DND-41 (cell line): ENCODE results near the gene AGXT.

Experiments used
- ATAC-seq: fragments of 200-7000 bp; cut with Tn5 transposase; 3 replicates; pipeline ENCODE4 v1.9.1; 2021; ENCODE audit warnings: low read depth; ENCODE audit not compliant: insufficient read depth
- DNase-seq: peaks from one replicate; pipeline ENCODE4 v3.0.0-alpha.2; 2020
- H2AFZ ChIP-seq: 2 replicates; pipeline ENCODE4 v1.6.0; 2012; ENCODE audit warnings: low read depth, low read length
- H3K27ac ChIP-seq: 2 replicates; pipeline ENCODE4 v1.5.1; 2012; ENCODE audit warnings: low read length, inconsistent platforms
- H3K27me3 ChIP-seq: fragments of 200-600 bp; sonication (generic); 2 replicates; pipeline ENCODE4 v1.6.0; 2012; ENCODE audit warnings: low read length, mild to moderate bottlenecking, inconsistent platforms; ENCODE audit not compliant: insufficient read depth, poor library complexity
- H3K36me3 ChIP-seq: 2 replicates; pipeline ENCODE4 v1.5.1; 2012; ENCODE audit warnings: low read length, inconsistent platforms; ENCODE audit not compliant: insufficient read depth
- H3K4me1 ChIP-seq: 2 replicates; pipeline ENCODE4 v1.5.1; 2012; ENCODE audit warnings: mild to moderate bottlenecking, low read length; ENCODE audit not compliant: insufficient read depth
- H3K4me2 ChIP-seq: 2 replicates; pipeline ENCODE4 v1.6.0; 2012; ENCODE audit warnings: mild to moderate bottlenecking, moderate library complexity, low read length, inconsistent platforms; ENCODE audit not compliant: insufficient read depth
- H3K4me3 ChIP-seq, 2 experiments: fragments of 200-600 bp in 1 of 2; shearing (Covaris generic) in 1 of 2; 2 replicates each; pipeline ENCODE4 v1.5.1; 2012 to 2016; ENCODE audit warnings: inconsistent platforms in 2 of 2, low read length in 2 of 2, mild to moderate bottlenecking in 2 of 2, low read depth in 1 of 2, moderate library complexity in 1 of 2
- H3K79me2 ChIP-seq: 2 replicates; pipeline ENCODE4 v1.6.0; 2012; ENCODE audit warnings: low read length, inconsistent platforms; ENCODE audit not compliant: insufficient read depth
- H3K9ac ChIP-seq: 2 replicates; pipeline ENCODE4 v1.6.0; 2012; ENCODE audit warnings: low read depth, mild to moderate bottlenecking, inconsistent platforms, low read length, moderate library complexity
- H3K9me3 ChIP-seq: 2 replicates; pipeline ENCODE4 v1.5.1; 2012; ENCODE audit warnings: low read length, moderate library complexity, mild to moderate bottlenecking, inconsistent platforms; ENCODE audit not compliant: insufficient read depth, severe bottlenecking
- H4K20me1 ChIP-seq: 2 replicates; pipeline ENCODE4 v1.6.0; 2012; ENCODE audit warnings: low read length; ENCODE audit not compliant: insufficient read depth
- CTCF ChIP-seq: IDR thresholded peaks from 2 replicates; pipeline ENCODE4 v1.5.1; 2012; ENCODE audit warnings: borderline replicate concordance, low read length, moderate library complexity, mild to moderate bottlenecking; ENCODE audit not compliant: poor library complexity, severe bottlenecking; ENCODE audit errors: extremely low read depth
- EZH2 ChIP-seq: IDR thresholded peaks from 3 replicates; pipeline ENCODE4 v1.6.1; 2012; ENCODE audit warnings: borderline replicate concordance, low read depth, mild to moderate bottlenecking, moderate library complexity, low read length, inconsistent platforms; ENCODE audit not compliant: severe bottlenecking

Gene AGXT

GRCh38 chr2:240852671-240853314 is 15.8 kb upstream of the AGXT start:
- no peak for TF ChIP-seq CTCF
- TF ChIP-seq EZH2: no peak
- H3K4me1 ChIP-seq: no peaks in the 10 kb centered on the region
- H3K9ac ChIP-seq: no peak overlapping the region
- no peak overlapping the region for H3K4me3 ChIP-seq
- peaks cover 3% of the 10 kb centered on the region for H3K9me3 ChIP-seq
- no peak overlapping the region for H3K4me2 ChIP-seq
- DNase-seq (no peak), ATAC-seq (no peak)
- H3K36me3 ChIP-seq: no peaks in the 10 kb centered on the region
- peaks cover 4% of the 10 kb centered on the region; the same call in 1 of the 2 replicates for H4K20me1 ChIP-seq
- H2AFZ ChIP-seq: no peak overlapping the region
- H3K27me3 ChIP-seq: no peaks in the 10 kb centered on the region
- no peak overlapping the region for H3K27ac ChIP-seq
- no peaks in the 10 kb centered on the region for H3K79me2 ChIP-seq

- Histone ChIP-seq H2AFZ (no peak overlapping the region), H3K27ac (no peak overlapping the region), H3K79me2 (no peaks in the 10 kb centered on the region), H3K36me3 (no peaks in the 10 kb centered on the region), H3K4me2 (no peak overlapping the region), H3K4me3 (no peak overlapping the region), H3K27me3 (peaks cover 4% of the 10 kb centered on the region), H3K4me1 (no peaks in the 10 kb centered on the region), H4K20me1 (peaks cover 6% of the 10 kb centered on the region; the same call in 1 of the 2 replicates), H3K9ac (no peak overlapping the region), H3K9me3 (peaks cover 3% of the 10 kb centered on the region)
- no peak for ATAC-seq
- DNase-seq: no peak
- TF ChIP-seq CTCF (no peak), EZH2 (no peak)
These were observed 13.0 kb upstream of the AGXT start for GRCh38 chr2:240855670-240856069.

GRCh38 chr2:240856151-240856980 is 12.3 kb upstream of the AGXT start:
- Histone ChIP-seq H3K27me3 (peaks cover 8% of the 10 kb centered on the region), H2AFZ (no peak overlapping the region), H3K4me1 (no peaks in the 10 kb centered on the region), H4K20me1 (peaks cover 6% of the 10 kb centered on the region; the same call in 1 of the 2 replicates), H3K79me2 (no peaks in the 10 kb centered on the region), H3K36me3 (no peaks in the 10 kb centered on the region), H3K4me2 (no peak overlapping the region), H3K4me3 (no peak overlapping the region), H3K9me3 (peaks cover 3% of the 10 kb centered on the region), H3K27ac (no peak overlapping the region), H3K9ac (no peak overlapping the region)
- ATAC-seq: no peak
- no peak for DNase-seq
- TF ChIP-seq CTCF (peak; percentile 16), EZH2 (no peak)
